Measurements from ENCODE around the gene KRTAP4-1.

KRTAP4-1 gene

DNA sequence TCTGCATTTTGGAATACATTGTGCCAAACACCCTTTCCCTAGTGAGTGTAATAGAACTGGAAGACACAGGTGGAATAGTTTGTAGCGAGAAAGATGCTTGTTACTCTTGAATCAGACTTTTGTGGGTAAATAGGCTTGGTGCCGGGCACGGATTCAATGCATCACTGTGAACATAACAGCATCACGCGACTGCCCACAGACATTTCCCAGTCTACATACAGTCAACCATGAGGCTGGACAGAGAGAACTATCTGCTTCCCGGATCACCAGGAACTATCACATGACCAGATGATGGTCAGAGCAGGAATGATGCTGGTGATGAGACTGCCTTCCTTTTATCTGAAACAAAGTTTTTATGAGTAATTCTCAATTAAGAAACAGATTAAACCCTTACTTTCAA lies 41.3 kb upstream of the KRTAP4-1 start:
- no peaks in the 10 kb centered on the region for H3K4me1 ChIP-seq (ENCODE audit: insufficient read depth, poor library complexity, severe bottlenecking)
- no peak for ATAC-seq (ENCODE audit: low read depth)
- H3K9me3 ChIP-seq (ENCODE audit: severe bottlenecking): no peaks in the 10 kb centered on the region
- no peaks in the 10 kb centered on the region for H3K27me3 ChIP-seq (ENCODE audit: insufficient read depth, poor library complexity, severe bottlenecking)
- DNase-seq (ENCODE audit: low spot score): no peak
- no peak for TF ChIP-seq CTCF (IDR thresholded peaks at IDR 0.05; ENCODE audit: poor library complexity, severe bottlenecking)
- no peak overlapping the region for H3K4me3 ChIP-seq (ENCODE audit: severe bottlenecking)
- no peak overlapping the region for H3K27ac ChIP-seq (ENCODE audit: poor library complexity, severe bottlenecking)
- H3K36me3 ChIP-seq (ENCODE audit: low read depth): no peaks in the 10 kb centered on the region

- no peaks in the 10 kb centered on the region for H3K27me3 ChIP-seq (ENCODE audit: insufficient read depth, poor library complexity, severe bottlenecking)
- ATAC-seq (ENCODE audit: low read depth) (no peak), DNase-seq (ENCODE audit: low spot score) (no peak)
- H3K4me1 ChIP-seq (ENCODE audit: insufficient read depth, poor library complexity, severe bottlenecking): no peaks in the 10 kb centered on the region
- H3K9me3 ChIP-seq (ENCODE audit: severe bottlenecking): no peaks in the 10 kb centered on the region
- no peak for TF ChIP-seq CTCF (IDR thresholded peaks at IDR 0.05; ENCODE audit: poor library complexity, severe bottlenecking)
- no peaks in the 10 kb centered on the region for H3K36me3 ChIP-seq (ENCODE audit: low read depth)
- no peak overlapping the region for H3K4me3 ChIP-seq (ENCODE audit: severe bottlenecking)
- H3K27ac ChIP-seq (ENCODE audit: poor library complexity, severe bottlenecking): no peak overlapping the region
These were observed 39.1 kb upstream of the KRTAP4-1 start for GRCh38 chr17:41223821-41224220.

GRCh38 chr17:41215681-41216080 lies 31.0 kb upstream of the KRTAP4-1 start:
- H3K27me3 ChIP-seq (ENCODE audit: insufficient read depth, poor library complexity, severe bottlenecking): no peaks in the 10 kb centered on the region
- no peak for TF ChIP-seq CTCF (IDR thresholded peaks at IDR 0.05; ENCODE audit: poor library complexity, severe bottlenecking)

DNA sequence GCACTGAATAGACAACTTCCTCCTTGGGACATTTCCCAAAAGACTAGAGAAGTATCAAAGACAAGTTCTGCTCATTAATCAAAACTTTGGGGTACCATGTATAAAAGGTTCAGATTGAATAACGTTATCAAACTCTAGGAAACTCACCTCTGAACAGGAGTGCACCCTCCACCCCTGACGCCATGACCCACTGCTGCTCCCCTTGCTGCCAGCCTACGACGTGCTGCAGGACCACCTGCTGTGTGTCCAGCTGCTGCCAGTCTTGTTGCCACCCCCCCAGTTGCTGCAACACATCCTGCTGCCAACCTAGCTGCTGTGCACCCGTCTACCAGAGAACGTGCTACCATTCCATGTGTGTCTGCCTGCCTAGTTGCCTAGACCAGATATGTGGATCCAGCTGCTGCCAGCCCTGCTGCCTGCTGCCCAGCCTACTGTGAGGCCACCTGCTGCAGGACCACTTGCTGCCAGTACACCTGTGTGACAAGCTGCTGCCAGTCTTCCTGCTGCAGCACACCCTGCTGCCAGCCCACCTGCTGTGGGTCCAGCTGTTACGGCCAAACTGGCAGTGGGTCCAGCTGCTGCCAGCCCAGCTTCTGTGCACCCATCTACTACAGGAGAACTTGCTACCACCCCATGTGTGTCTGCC lies 27.9 kb upstream of the KRTAP4-1 start:
- no peak for TF ChIP-seq CTCF (IDR thresholded peaks at IDR 0.05; ENCODE audit: poor library complexity, severe bottlenecking)
- ATAC-seq (ENCODE audit: low read depth) (no peak), DNase-seq (ENCODE audit: low spot score) (no peak)
- no peak overlapping the region for H3K4me3 ChIP-seq (ENCODE audit: severe bottlenecking)
- no peaks in the 10 kb centered on the region for H3K27me3 ChIP-seq (ENCODE audit: insufficient read depth, poor library complexity, severe bottlenecking)
- no peaks in the 10 kb centered on the region for H3K9me3 ChIP-seq (ENCODE audit: severe bottlenecking)
- no peak overlapping the region for H3K27ac ChIP-seq (ENCODE audit: poor library complexity, severe bottlenecking)
- no peaks in the 10 kb centered on the region for H3K36me3 ChIP-seq (ENCODE audit: low read depth)
- H3K4me1 ChIP-seq (ENCODE audit: insufficient read depth, poor library complexity, severe bottlenecking): no peaks in the 10 kb centered on the region

More at GRCh38 chr17:41215681-41216080, 31.0 kb upstream of the KRTAP4-1 start:
- H3K36me3 ChIP-seq (ENCODE audit: low read depth): no peaks in the 10 kb centered on the region
- ATAC-seq (ENCODE audit: low read depth): no peak
- H3K27ac ChIP-seq (ENCODE audit: poor library complexity, severe bottlenecking): no peak overlapping the region
- no peaks in the 10 kb centered on the region for H3K9me3 ChIP-seq (ENCODE audit: severe bottlenecking)
- no peaks in the 10 kb centered on the region for H3K4me1 ChIP-seq (ENCODE audit: insufficient read depth, poor library complexity, severe bottlenecking)
- no peak overlapping the region for H3K4me3 ChIP-seq (ENCODE audit: severe bottlenecking)
- DNase-seq (ENCODE audit: low spot score): no peak

GRCh38 chr17:41211845-41212466 lies 27.2 kb upstream of the KRTAP4-1 start:
- TF ChIP-seq CTCF (IDR thresholded peaks at IDR 0.05; ENCODE audit: poor library complexity, severe bottlenecking): no peak
- Histone ChIP-seq H3K27me3 (ENCODE audit: insufficient read depth, poor library complexity, severe bottlenecking) (no peaks in the 10 kb centered on the region), H3K27ac (ENCODE audit: poor library complexity, severe bottlenecking) (no peak overlapping the region), H3K36me3 (ENCODE audit: low read depth) (no peaks in the 10 kb centered on the region), H3K4me3 (ENCODE audit: severe bottlenecking) (no peak overlapping the region), H3K9me3 (ENCODE audit: severe bottlenecking) (no peaks in the 10 kb centered on the region), H3K4me1 (ENCODE audit: insufficient read depth, poor library complexity, severe bottlenecking) (no peaks in the 10 kb centered on the region)
- peak; percentile 61 for ATAC-seq (ENCODE audit: low read depth)
- DNase-seq (ENCODE audit: low spot score): no peak

Data from RWPE2 (cell line).